Measurements from ENCODE around the gene REEP6.

The REEP6 gene

DNA sequence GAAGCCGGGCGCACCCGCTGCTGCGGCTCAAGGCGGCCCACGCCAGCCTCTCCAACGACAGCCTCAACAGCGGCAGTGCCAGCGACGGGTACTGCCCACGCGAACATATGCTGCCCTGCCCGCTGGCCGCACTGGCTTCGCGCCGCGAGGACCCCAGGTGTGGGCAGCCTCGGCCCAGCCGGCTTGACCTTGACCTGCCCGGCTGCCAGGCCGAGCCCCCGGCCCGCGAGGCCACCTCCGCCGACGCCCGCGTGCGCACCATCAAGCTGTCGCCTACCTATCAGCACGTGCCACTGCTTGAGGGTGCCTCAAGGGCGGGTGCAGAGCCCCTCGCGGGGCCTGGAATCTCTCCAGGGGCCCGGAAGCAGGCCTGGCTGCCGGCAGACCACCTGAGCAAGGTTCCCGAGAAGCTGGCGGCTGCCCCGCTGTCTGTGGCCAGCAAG, 24.9 kb upstream of the REEP6 start:
- TF ChIP-seq ZNF274 (IDR thresholded peaks at IDR 0.05; ENCODE audit: low read depth, low read length) = no peak
- no peak overlapping the region for H3K4me3 ChIP-seq (ENCODE audit: low read length)

DNA sequence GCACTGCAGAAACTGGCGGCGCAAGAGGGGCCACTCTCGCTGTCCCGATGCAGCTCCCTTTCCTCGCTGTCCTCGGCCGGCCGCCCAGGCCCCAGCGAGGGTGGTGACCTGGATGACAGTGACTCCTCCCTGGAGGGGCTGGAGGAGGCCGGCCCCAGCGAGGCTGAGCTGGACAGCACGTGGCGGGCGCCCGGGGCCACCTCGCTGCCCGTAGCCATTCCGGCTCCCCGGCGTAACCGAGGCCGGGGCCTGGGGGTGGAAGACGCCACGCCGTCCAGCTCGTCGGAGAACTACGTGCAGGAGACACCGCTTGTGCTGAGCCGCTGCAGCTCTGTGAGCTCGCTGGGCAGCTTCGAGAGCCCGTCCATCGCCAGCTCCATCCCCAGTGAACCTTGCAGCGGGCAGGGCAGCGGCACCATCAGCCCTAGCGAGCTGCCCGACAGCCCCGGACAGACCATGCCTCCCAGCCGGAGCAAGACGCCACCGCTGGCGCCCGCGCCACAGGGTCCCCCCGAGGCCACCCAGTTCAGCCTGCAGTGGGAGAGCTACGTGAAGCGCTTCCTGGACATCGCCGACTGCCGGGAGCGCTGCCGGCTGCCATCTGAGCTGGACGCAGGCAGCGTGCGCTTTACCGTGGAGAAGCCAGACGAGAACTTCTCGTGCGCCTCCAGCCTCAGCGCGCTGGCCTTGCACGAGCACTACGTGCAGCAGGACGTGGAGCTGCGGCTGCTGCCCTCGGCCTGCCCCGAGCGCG, 24.3 kb upstream of the REEP6 start:
- TF ChIP-seq ZNF274 (IDR thresholded peaks at IDR 0.05; ENCODE audit: low read depth, low read length) = no peak
- no peak overlapping the region for H3K4me3 ChIP-seq (ENCODE audit: low read length)

DNA sequence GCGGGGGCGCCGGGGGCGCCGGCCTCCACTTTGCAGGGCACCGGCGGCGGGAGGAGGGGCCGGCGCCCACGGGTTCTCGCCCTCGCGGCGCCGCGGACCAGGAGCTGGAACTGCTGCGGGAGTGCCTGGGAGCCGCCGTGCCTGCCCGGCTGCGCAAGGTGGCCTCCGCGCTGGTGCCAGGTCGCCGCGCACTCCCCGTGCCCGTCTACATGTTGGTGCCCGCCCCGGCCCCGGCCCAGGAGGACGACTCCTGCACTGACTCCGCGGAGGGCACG, 23.8 kb upstream of the REEP6 start:
- no peak for TF ChIP-seq ZNF274 (IDR thresholded peaks at IDR 0.05; ENCODE audit: low read depth, low read length)
- no peak overlapping the region for H3K4me3 ChIP-seq (ENCODE audit: low read length)

DNA sequence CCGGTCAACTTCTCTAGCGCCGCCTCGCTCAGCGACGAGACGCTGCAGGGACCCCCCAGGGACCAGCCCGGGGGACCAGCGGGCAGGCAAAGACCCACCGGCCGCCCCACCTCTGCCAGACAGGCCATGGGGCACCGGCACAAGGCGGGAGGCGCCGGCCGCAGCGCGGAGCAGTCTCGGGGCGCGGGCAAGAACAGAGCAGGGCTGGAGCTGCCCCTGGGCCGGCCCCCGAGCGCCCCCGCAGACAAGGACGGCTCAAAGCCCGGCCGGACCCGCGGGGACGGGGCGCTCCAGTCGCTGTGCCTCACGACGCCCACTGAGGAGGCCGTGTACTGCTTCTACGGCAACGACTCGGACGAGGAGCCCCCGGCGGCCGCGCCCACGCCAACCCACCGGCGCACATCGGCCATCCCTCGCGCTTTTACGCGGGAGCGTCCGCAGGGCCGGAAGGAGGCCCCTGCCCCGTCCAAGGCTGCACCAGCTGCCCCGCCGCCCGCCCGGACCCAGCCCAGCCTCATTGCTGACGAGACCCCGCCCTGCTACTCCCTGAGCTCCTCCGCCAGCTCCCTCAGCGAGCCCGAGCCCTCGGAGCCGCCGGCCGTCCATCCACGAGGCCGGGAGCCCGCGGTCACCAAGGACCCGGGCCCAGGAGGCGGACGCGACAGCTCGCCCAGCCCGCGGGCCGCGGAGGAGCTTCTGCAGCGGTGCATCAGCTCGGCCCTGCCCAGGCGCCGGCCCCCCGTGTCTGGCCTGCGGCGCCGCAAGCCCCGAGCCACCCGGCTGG, 23.3 kb upstream of the REEP6 start:
- TF ChIP-seq ZNF274 (IDR thresholded peaks at IDR 0.05; ENCODE audit: low read depth, low read length) = no peak
- no peak overlapping the region for H3K4me3 ChIP-seq (ENCODE audit: low read length)

DNA sequence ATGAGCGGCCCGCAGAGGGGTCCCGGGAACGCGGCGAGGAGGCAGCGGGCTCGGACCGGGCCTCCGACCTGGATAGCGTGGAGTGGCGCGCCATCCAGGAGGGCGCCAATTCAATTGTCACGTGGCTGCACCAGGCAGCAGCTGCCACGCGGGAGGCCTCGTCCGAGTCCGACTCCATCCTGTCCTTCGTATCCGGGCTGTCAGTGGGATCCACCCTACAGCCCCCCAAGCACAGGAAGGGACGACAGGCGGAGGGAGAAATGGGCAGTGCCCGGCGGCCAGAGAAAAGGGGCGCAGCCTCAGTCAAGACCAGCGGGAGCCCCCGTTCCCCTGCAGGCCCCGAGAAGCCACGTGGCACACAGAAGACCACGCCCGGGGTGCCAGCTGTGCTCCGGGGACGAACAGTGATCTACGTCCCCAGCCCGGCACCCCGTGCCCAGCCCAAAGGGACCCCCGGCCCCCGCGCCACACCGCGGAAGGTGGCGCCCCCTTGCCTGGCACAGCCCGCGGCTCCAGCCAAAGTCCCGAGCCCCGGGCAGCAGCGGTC, 22.6 kb upstream of the REEP6 start:
- H3K4me3 ChIP-seq (ENCODE audit: low read length) = no peak overlapping the region
- no peak for TF ChIP-seq ZNF274 (IDR thresholded peaks at IDR 0.05; ENCODE audit: low read depth, low read length)

DNA sequence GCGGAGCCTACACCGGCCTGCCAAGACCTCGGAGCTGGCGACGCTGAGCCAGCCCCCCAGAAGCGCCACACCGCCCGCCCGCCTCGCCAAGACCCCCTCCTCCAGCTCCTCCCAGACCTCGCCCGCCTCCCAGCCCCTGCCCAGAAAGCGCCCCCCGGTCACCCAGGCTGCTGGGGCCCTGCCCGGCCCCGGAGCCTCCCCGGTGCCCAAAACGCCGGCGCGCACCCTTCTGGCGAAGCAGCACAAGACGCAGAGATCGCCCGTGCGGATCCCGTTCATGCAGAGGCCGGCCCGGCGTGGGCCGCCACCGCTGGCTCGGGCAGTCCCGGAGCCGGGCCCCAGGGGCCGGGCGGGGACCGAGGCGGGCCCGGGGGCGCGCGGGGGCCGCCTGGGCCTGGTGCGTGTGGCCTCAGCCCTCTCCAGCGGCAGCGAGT, 22.1 kb upstream of the REEP6 start:
- TF ChIP-seq ZNF274 (IDR thresholded peaks at IDR 0.05; ENCODE audit: low read depth, low read length) = no peak
- no peak overlapping the region for H3K4me3 ChIP-seq (ENCODE audit: low read length)

DNA sequence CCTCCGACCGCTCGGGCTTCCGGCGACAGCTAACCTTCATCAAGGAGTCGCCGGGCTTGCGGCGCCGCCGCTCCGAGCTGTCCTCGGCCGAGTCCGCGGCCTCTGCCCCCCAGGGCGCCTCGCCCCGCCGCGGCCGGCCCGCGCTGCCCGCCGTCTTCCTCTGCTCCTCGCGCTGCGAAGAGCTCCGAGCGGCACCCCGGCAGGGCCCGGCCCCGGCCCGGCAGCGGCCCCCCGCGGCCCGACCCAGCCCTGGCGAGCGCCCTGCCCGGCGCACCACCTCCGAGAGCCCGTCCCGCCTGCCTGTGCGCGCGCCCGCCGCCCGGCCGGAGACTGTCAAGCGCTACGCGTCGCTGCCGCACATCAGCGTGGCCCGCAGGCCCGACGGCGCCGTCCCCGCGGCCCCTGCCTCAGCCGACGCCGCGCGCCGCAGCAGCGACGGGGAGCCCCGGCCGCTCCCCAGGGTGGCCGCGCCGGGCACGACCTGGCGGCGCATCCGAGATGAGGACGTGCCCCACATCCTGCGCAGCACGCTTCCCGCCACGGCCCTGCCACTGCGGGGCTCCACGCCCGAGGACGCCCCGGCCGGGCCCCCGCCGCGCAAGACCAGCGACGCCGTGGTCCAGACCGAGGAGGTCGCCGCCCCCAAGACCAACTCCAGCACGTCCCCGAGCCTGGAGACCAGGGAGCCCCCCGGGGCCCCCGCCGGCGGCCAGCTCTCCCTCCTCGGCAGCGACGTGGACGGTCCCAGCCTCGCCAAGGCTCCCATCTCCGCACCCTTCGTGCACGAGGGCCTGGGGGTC, 21.5 kb upstream of the REEP6 start:
- no peak overlapping the region for H3K4me3 ChIP-seq (ENCODE audit: low read length)
- no peak for TF ChIP-seq ZNF274 (IDR thresholded peaks at IDR 0.05; ENCODE audit: low read depth, low read length)

DNA sequence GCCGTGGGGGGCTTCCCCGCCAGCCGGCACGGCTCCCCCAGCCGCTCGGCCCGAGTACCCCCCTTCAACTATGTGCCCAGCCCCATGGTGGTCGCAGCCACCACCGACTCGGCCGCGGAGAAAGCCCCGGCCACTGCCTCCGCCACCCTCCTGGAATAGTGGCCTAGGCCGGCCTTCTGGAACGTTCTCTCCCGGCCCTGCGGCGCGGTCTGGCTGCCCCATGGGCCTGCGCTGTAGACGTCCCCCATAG, 21.0 kb upstream of the REEP6 start:
- H3K4me3 ChIP-seq (ENCODE audit: low read length) = no peak overlapping the region
- no peak for TF ChIP-seq ZNF274 (IDR thresholded peaks at IDR 0.05; ENCODE audit: low read depth, low read length)

DNA sequence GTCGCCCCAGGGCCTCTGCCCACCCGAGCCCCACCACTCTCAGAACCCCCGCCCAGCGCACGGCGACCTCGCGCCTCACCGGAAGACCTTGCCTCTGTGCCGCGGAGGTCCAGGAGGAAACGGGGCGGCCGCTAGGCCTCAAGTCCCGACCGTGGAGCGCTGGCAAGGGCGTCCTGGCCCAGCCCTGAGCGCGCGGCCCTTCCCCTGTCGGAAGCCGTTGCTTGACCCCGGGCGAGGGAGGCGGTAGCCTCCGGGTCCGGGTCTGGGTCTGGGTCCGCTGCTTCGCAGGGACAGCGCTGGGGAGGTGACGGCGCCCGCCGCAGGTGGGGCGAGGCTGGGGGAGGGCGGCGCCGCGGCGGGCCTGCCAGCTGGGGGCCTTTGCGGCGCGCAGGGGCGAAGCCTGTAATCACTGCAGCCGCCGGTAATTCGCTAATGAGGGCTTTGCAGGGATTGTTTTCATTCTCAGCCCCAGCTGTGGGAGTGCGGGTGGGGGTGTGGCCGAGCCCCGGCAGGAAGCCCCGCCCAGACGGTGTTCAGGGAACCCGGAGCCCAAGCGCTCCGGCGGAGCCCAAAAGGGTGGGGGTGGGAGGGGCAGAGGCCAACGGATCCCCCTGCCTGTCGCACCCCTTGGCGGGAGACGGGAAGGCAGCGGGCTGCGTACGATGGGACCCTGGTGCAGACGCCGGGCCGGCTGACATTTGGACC, 20.5 kb upstream of the REEP6 start:
- TF ChIP-seq ZNF274 (IDR thresholded peaks at IDR 0.05; ENCODE audit: low read depth, low read length) = no peak
- H3K4me3 ChIP-seq (ENCODE audit: low read length) = no peak overlapping the region

DNA sequence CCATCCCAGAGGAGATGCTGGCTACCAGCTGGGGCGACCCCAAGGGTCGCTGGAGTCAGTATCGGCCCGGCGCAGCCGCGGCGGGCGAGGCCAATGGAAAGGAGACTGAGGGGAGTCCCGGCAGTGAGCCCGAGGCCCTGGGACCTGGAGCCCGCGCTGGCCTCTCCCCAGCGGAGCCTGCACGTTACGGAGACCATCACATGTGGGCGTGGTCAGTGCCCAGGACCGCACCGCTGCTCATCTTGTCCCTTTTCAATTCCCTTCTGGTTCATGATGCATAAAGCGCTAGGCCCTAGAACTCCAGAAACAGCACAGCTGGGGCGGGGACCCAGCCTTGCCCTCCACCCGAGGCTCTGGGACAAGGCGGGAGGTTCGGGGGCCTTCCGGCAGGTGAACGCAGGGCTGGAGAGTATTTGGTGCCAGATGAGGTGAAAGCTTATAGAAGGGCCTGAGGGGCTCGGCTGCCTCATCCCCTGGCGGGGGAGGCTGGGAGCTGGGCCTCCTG, 19.9 kb upstream of the REEP6 start:
- no peak for TF ChIP-seq ZNF274 (IDR thresholded peaks at IDR 0.05; ENCODE audit: low read depth, low read length)
- no peak overlapping the region for H3K4me3 ChIP-seq (ENCODE audit: low read length)

DNA sequence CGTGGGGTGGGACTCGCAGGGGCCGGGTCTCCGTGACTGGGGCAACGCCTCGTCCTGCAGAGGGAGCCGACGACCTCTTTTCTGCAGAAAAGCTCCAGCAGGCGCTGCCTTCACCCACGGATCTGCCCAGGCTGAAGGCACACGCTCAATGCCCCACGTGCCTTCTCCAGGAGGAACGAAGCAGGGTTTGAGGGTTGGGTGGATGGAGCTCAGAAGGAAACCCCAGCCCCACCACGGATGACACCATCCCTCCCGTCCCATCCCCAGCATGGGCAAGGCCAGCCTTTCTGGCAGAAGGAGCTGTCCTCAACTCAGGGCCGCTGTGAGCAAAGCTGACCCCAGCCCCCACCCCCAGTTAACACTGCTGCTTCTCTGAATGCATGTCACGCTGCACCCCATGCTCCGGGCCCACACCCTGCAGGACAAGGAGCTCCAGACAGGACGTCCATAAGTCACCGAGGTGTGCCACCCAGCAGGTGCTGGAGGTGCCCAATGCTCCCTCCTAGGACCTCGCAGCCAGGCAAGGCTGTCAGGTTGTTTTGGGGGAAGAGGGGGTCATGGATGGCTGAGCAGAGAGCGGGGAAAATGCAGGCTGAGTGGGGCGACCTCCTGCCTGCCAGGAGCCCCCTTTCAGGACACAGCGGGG, 19.3 kb upstream of the REEP6 start:
- TF ChIP-seq ZNF274 (IDR thresholded peaks at IDR 0.05; ENCODE audit: low read depth, low read length) = no peak
- H3K4me3 ChIP-seq (ENCODE audit: low read length) = no peak overlapping the region

DNA sequence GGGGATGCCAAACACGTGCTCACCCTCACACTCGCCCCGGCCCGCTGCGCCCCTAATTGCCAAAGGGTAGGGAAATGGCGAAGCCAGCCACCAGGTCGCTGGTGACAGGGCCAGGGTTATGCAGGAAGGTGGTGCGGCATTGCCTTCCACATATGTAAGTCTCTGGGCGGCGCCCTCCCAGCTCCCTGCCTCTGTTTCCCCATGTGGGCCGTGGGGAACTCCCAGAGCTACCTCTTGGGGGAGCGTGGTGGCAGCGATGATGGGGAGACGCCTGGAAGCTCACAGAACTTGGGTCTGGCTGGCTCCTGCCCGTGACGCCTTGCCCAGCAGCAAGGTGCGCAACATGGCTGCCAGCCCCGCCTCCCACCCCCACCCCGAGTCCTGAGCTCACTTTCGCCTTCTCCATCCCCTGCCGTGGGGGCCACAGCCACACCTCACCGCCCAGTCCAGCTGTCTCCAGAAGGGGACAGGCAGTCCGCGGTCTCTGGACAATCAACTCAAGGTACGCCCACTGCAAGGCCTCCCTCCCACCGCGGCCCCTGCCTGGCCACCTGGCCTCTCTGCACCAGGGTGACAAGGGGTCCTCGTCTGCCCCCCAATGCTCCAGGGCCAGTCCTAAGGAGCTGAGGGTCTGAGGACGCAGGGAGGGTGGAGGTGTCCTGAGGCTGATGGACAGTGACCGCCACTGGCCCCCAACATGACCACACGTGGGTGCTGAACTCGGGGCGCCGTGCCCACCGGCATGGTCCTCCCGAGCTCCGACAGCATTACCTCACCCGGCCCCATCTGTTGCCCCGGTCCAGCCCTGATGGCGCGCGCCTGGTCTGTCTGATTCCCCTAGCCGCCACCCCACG, 18.5 kb upstream of the REEP6 start:
- no peak for TF ChIP-seq ZNF274 (IDR thresholded peaks at IDR 0.05; ENCODE audit: low read depth, low read length)

More for the DNA sequence above, 18.5 kb upstream of the REEP6 start:
- H3K4me3 ChIP-seq (ENCODE audit: low read length) = no peak overlapping the region

All from GM08714 (cell line).